Measurements from ENCODE around the gene NGLY1. TPM values are rescaled to one million over a fixed set of nuclear protein-coding genes. Genes with fewer than 3 reads are reported as not detected.

NGLY1 gene
- total and polyA plus RNA-seq, 10 of the 15 experiments (the other 5 are each of a cell fraction or from before 2014, with no cell fraction given), result 29.8 to 73.5 (median 47.0) TPM

DNA sequence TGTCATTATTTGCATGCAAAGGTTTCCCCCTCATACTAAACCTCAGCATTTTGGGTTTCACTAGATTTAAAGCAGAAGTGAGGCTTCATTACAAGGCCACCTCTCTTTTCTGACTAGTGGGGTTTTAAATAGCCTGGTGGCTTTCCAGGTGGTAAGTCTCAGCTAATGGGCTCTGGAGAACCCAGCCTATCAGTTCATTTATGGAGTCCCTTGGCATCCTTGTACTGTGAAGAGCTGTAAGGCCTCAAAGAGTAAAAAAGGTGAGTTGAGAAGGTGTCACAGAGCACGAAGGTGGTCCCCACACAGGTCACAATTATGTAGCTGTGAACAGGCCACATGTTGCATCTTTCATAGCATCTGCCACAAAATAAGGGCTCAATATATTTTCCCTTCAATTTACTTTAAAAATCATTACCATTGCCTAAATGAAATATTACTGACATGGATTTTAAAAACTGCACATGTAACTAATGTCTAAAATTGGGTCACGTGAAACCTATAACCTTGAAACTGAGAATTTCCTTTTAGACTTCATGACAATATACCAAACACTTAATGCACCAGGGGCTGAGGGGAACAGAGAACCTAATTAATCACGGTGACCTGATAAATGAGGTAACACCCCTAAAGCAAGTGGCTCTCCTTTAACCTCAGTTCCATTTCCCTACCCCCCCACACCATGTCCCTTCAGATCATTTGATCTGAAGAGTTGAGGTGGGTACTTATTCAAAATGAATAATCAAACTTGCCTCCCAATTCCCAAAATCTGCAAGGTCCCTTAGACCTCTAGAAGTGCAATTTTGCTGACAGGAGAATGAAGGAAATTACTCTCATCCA lies 1.3 kb downstream of the NGLY1 start (continued):
- TF ChIP-seq CEBPB (IDR thresholded peaks at IDR 0.05; ENCODE audit: borderline replicate concordance in 1 of 2, low read depth in 2 of 2, low read length in 2 of 2) (0 out of 4 replicates have a peak, but pooled peaks of 1 of the 2 experiments have one; percentile 65), ASH2L (IDR thresholded peaks at IDR 0.05; ENCODE audit: borderline replicate concordance, low read depth) (no peak), KLF5 (IDR thresholded peaks at IDR 0.05; ENCODE audit: partially characterized antibody) (no peak), ZZZ3 (IDR thresholded peaks at IDR 0.05; ENCODE audit: control insufficient read depth, insufficient read length, low read depth) (no peak), SMAD1 (IDR thresholded peaks at IDR 0.05; ENCODE audit: low read depth, partially characterized antibody) (no peak), BACH1 (IDR thresholded peaks at IDR 0.05; ENCODE audit: borderline replicate concordance) (peak; percentile 28; the same call in 1 of the 2 replicates), SIN3A (IDR thresholded peaks at IDR 0.05; ENCODE audit: low read depth, low read length) (no peak), IKZF1 (conservative IDR thresholded peaks at IDR 0.05) (peak; percentile 22; the same call in 1 of the 2 replicates), SPI1 (IDR thresholded peaks at IDR 0.05; ENCODE audit: borderline replicate concordance, insufficient read depth, low read depth, low read length) (peak; percentile 91; the same call in 1 of the 2 replicates), SREBF2 (IDR thresholded peaks at IDR 0.05; ENCODE audit: low read length) (no peak)
- TF ChIP-seq, protein P1, sequence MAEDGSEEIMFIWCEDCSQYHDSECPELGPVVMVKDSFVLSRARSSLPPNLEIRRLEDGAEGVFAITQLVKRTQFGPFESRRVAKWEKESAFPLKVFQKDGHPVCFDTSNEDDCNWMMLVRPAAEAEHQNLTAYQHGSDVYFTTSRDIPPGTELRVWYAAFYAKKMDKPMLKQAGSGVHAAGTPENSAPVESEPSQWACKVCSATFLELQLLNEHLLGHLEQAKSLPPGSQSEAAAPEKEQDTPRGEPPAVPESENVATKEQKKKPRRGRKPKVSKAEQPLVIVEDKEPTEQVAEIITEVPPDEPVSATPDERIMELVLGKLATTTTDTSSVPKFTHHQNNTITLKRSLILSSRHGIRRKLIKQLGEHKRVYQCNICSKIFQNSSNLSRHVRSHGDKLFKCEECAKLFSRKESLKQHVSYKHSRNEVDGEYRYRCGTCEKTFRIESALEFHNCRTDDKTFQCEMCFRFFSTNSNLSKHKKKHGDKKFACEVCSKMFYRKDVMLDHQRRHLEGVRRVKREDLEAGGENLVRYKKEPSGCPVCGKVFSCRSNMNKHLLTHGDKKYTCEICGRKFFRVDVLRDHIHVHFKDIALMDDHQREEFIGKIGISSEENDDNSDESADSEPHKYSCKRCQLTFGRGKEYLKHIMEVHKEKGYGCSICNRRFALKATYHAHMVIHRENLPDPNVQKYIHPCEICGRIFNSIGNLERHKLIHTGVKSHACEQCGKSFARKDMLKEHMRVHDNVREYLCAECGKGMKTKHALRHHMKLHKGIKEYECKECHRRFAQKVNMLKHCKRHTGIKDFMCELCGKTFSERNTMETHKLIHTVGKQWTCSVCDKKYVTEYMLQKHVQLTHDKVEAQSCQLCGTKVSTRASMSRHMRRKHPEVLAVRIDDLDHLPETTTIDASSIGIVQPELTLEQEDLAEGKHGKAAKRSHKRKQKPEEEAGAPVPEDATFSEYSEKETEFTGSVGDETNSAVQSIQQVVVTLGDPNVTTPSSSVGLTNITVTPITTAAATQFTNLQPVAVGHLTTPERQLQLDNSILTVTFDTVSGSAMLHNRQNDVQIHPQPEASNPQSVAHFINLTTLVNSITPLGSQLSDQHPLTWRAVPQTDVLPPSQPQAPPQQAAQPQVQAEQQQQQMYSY (CRISPR knock-in tag; IDR thresholded peaks at IDR 0.05), result no peak
- TF ChIP-seq, protein P2, sequence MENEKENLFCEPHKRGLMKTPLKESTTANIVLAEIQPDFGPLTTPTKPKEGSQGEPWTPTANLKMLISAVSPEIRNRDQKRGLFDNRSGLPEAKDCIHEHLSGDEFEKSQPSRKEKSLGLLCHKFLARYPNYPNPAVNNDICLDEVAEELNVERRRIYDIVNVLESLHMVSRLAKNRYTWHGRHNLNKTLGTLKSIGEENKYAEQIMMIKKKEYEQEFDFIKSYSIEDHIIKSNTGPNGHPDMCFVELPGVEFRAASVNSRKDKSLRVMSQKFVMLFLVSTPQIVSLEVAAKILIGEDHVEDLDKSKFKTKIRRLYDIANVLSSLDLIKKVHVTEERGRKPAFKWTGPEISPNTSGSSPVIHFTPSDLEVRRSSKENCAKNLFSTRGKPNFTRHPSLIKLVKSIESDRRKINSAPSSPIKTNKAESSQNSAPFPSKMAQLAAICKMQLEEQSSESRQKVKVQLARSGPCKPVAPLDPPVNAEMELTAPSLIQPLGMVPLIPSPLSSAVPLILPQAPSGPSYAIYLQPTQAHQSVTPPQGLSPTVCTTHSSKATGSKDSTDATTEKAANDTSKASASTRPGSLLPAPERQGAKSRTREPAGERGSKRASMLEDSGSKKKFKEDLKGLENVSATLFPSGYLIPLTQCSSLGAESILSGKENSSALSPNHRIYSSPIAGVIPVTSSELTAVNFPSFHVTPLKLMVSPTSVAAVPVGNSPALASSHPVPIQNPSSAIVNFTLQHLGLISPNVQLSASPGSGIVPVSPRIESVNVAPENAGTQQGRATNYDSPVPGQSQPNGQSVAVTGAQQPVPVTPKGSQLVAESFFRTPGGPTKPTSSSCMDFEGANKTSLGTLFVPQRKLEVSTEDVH (IDR thresholded peaks at IDR 0.05; ENCODE audit: low read depth, partially characterized antibody), result no peak
- TF ChIP-seq, protein P3, sequence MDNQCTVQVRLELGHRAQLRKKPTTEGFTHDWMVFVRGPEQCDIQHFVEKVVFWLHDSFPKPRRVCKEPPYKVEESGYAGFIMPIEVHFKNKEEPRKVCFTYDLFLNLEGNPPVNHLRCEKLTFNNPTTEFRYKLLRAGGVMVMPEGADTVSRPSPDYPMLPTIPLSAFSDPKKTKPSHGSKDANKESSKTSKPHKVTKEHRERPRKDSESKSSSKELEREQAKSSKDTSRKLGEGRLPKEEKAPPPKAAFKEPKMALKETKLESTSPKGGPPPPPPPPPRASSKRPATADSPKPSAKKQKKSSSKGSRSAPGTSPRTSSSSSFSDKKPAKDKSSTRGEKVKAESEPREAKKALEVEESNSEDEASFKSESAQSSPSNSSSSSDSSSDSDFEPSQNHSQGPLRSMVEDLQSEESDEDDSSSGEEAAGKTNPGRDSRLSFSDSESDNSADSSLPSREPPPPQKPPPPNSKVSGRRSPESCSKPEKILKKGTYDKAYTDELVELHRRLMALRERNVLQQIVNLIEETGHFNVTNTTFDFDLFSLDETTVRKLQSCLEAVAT (IDR thresholded peaks at IDR 0.05), result 0 out of 2 replicates have a peak, but pooled peaks have one; percentile 31
- TF ChIP-seq, protein P4, sequence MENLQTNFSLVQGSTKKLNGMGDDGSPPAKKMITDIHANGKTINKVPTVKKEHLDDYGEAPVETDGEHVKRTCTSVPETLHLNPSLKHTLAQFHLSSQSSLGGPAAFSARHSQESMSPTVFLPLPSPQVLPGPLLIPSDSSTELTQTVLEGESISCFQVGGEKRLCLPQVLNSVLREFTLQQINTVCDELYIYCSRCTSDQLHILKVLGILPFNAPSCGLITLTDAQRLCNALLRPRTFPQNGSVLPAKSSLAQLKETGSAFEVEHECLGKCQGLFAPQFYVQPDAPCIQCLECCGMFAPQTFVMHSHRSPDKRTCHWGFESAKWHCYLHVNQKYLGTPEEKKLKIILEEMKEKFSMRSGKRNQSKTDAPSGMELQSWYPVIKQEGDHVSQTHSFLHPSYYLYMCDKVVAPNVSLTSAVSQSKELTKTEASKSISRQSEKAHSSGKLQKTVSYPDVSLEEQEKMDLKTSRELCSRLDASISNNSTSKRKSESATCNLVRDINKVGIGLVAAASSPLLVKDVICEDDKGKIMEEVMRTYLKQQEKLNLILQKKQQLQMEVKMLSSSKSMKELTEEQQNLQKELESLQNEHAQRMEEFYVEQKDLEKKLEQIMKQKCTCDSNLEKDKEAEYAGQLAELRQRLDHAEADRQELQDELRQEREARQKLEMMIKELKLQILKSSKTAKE (IDR thresholded peaks at IDR 0.05; ENCODE audit: low read depth, poor library complexity, severe bottlenecking), result peak; percentile 72
- TF ChIP-seq, protein P5, sequence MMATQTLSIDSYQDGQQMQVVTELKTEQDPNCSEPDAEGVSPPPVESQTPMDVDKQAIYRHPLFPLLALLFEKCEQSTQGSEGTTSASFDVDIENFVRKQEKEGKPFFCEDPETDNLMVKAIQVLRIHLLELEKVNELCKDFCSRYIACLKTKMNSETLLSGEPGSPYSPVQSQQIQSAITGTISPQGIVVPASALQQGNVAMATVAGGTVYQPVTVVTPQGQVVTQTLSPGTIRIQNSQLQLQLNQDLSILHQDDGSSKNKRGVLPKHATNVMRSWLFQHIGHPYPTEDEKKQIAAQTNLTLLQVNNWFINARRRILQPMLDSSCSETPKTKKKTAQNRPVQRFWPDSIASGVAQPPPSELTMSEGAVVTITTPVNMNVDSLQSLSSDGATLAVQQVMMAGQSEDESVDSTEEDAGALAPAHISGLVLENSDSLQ (IDR thresholded peaks at IDR 0.05), result peak; percentile 66

Measured in GM12878 (cell line).